T-helper 22 cell (primary cell): ENCODE data around the gene SIRPD.

Experiments
- DNase-seq: peaks from one replicate; pipeline ENCODE4 v3.0.0-alpha.2; 2020; ENCODE audit warnings: low read depth

The SIRPD gene

DNA sequence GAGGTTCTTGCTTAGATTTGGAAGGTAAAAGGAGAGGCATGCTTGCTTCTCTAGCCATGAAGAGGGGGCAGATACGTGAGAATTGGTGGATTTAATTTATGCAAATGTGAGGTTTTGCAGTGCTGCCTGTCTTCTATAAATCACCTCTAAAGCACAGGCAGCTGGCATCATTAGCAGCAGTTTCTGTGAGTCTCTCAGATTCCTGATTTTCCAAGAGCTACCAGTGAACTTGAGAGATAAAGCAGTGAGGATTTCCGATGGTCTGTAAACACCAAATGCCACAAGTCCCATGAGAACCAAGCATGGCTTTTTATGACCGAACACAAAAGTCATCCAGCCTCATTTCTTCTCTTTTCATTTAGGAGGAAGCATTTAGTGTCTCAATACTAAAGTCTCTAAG lies 63.1 kb downstream of the SIRPD start:
- DNase-seq = no peak

DNA sequence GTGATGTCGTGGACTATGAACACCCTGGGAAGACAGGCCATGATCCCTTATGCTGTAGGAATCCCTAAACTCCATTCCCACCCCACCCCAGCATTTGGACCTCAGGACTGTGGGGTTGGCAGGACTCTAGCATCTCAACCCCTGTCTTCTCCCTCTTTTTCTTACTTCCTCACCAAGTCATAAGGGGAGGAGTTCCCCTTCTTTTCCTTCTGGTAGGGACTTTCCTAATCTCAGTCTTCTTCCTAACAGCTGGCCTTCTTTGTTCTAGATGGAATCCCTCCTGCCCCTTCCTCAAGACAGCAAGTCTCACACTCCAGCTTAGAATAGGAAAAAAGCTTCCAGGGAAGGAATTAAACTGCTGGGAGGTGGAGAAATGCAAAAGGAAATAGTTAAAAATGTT lies 64.0 kb downstream of the SIRPD start:
- DNase-seq = no peak

- no peak for DNase-seq
These were observed 65.5 kb downstream of the SIRPD start for GRCh38 chr20:1491860-1492642.

- DNase-seq = no peak
These were observed 66.1 kb downstream of the SIRPD start, which contains the start of gene SIRPB2 for GRCh38 chr20:1491281-1491840. Gene SIRPB2, minus strand, starts transcription at chr20:1491420. Its CDS starts 61 bp downstream, at chr20:1491359.

DNA sequence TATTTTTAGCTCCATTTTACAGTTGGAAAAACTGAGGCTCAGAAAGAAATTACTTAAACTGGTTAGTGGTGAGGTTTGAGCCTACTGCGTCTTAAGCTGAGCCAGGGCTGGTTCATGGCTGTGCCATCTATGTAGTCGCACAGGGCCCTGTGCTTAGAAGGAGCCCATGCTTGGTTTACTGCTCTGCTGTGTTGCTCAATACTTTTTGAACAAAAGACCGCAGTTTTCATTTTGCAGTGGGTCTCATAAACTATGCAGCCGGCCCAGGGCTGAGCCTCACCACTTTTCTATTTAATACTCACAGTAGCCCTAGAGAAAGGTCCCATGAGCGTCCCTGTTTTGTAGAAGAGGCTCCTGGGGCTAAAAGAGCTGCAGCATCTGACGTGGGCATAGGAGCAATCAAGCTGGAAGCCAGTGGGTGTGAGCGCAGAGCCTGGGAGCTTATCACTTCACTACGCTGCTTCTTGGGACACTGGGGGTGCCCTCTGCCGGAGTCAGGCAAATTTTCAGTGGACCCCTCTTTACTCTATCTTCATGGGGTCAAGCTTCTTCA lies 66.8 kb downstream of the SIRPD start:
- no peak for DNase-seq

- DNase-seq = no peak
These were observed 67.6 kb downstream of the SIRPD start for GRCh38 chr20:1489764-1490436.

GRCh38 chr20:1489325-1489724 lies 68.2 kb downstream of the SIRPD start:
- no peak for DNase-seq

- DNase-seq = no peak
These were observed 70.9 kb downstream of the SIRPD start for GRCh38 chr20:1486566-1486965.

GRCh38 chr20:1484438-1485116 lies 72.9 kb downstream of the SIRPD start:
- DNase-seq = no peak
